ENCODE data around the gene DISC1. TPM values are rescaled to one million over a fixed set of nuclear protein-coding genes. Genes with fewer than 3 reads are reported as not detected.
"Not testable (repeated sequence)": the region's sequence is repeated elsewhere in the genome, so short reads cannot be mapped to it uniquely, and the experiment has no call there.

The DISC1 gene
- total and polyA plus RNA-seq, 2 donors (not counting 3 experiments of a cell fraction or from before 2014, with no cell fraction given) = 3.3 to 14.7 TPM

GRCh38 chr1:231592809-231593208 lies 33.8 kb upstream of the DISC1 start:
- Histone ChIP-seq H3K9me3 (replicated peaks; ENCODE audit: control insufficient read depth, insufficient read depth, low read length) (no peaks in the 10 kb centered on the region), H3K36me3 (ENCODE audit: control insufficient read depth in 2 of 2, extremely low read depth in 1 of 2, insufficient read depth in 2 of 2, low read length in 2 of 2) (no peaks in the 10 kb centered on the region), H3K9me1 (replicated peaks; ENCODE audit: control insufficient read depth, extremely low read depth, insufficient read depth, low read length) (no peaks in the 10 kb centered on the region), H2AFZ (ENCODE audit: low read depth, low read length) (no peak overlapping the region), H3K27me3 (ENCODE audit: control insufficient read depth in 2 of 2, insufficient read depth in 2 of 2, low read length in 2 of 2) (no peaks in the 10 kb centered on the region), H3K79me2 (ENCODE audit: control insufficient read depth, insufficient read depth, low read length) (no peaks in the 10 kb centered on the region), H4K20me1 (replicated peaks; ENCODE audit: control insufficient read depth, extremely low read depth, insufficient read depth, low read length) (no peaks in the 10 kb centered on the region), H3K4me2 (ENCODE audit: insufficient read depth, low read length) (no peak overlapping the region), H3K27ac (ENCODE audit: insufficient read depth, low read depth, low read length) (no peak overlapping the region), H3K4me3 (replicated peaks in 1 of 3; ENCODE audit: insufficient read depth in 1 of 3, low read depth in 1 of 3, low read length in 3 of 3) (no peak overlapping the region), H3K9ac (replicated peaks; ENCODE audit: extremely low read depth, insufficient read depth, low read length) (no peak overlapping the region), H3K4me1 (ENCODE audit: control insufficient read depth, extremely low read depth, insufficient read depth, low read length) (no peaks in the 10 kb centered on the region)
- intact Hi-C loops (cut with micrococcal nuclease) (no loop called here), dilution Hi-C loops (cut with MboI; ENCODE audit: extremely low pct_ligation_motif_present, low sequenced_read_pairs) (no loop called here)
- FAIRE-seq (no peak), DNase-seq (ENCODE audit: low read depth, low spot score) (no peak)
- ChIA-PET CTCF (interaction anchor here (0.9 to 1.8 kb wide), 2 partner anchors 9 to 236 kb away, joined by 3 to 9 read pairs; no protein-coding TSS in a partner anchor), POLR2A (no interaction called here)
- BruUV-seq (replicated peaks) = no TSS peak
- TF ChIP-seq EZH2 (IDR thresholded peaks at IDR 0.05; ENCODE audit: borderline replicate concordance, low read depth, low read length, severe bottlenecking) (no peak), FOS (IDR thresholded peaks at IDR 0.05; ENCODE audit: borderline replicate concordance, insufficient read depth, low read length) (no peak)
- TF ChIP-seq, protein P1, sequence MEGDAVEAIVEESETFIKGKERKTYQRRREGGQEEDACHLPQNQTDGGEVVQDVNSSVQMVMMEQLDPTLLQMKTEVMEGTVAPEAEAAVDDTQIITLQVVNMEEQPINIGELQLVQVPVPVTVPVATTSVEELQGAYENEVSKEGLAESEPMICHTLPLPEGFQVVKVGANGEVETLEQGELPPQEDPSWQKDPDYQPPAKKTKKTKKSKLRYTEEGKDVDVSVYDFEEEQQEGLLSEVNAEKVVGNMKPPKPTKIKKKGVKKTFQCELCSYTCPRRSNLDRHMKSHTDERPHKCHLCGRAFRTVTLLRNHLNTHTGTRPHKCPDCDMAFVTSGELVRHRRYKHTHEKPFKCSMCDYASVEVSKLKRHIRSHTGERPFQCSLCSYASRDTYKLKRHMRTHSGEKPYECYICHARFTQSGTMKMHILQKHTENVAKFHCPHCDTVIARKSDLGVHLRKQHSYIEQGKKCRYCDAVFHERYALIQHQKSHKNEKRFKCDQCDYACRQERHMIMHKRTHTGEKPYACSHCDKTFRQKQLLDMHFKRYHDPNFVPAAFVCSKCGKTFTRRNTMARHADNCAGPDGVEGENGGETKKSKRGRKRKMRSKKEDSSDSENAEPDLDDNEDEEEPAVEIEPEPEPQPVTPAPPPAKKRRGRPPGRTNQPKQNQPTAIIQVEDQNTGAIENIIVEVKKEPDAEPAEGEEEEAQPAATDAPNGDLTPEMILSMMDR (IDR thresholded peaks at IDR 0.05; ENCODE audit: extremely low read depth in 1 of 2, insufficient read depth in 1 of 2, low read depth in 1 of 2, low read length in 2 of 2) = no peak

DNA sequence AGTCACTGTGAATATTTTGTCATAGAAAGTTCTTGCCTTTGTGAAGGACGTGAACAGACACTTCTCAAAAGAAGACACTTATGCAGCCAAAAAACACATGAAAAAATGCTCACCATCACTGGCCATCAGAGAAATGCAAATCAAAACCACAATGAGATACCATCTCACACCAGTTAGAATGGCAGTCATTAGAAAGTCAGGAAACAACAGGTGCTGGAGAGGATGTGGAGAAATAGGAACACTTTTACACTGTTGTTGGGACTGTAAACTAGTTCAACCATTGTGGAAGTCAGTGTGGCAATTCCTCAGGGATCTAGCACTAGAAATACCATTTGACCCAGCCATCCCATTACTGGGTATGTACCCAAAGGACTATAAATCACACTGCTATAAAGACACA lies 33.3 kb upstream of the DISC1 start:
- POLR2A ChIA-PET; BruUV-seq (replicated peaks): not testable (repeated sequence)

More for the DNA sequence above, 33.3 kb upstream of the DISC1 start:
- H3K27ac ChIP-seq (ENCODE audit: insufficient read depth, low read depth, low read length); H3K4me2 ChIP-seq (ENCODE audit: insufficient read depth, low read length); H3K9me1 ChIP-seq (replicated peaks; ENCODE audit: control insufficient read depth, extremely low read depth, insufficient read depth, low read length); H3K9ac ChIP-seq (replicated peaks; ENCODE audit: extremely low read depth, insufficient read depth, low read length); H3K4me1 ChIP-seq (ENCODE audit: control insufficient read depth, extremely low read depth, insufficient read depth, low read length); H3K9me3 ChIP-seq (replicated peaks; ENCODE audit: control insufficient read depth, insufficient read depth, low read length); intact Hi-C loops (cut with micrococcal nuclease); H4K20me1 ChIP-seq (replicated peaks; ENCODE audit: control insufficient read depth, extremely low read depth, insufficient read depth, low read length); FAIRE-seq; H3K4me3 ChIP-seq (replicated peaks in 1 of 3; ENCODE audit: insufficient read depth in 1 of 3, low read depth in 1 of 3, low read length in 3 of 3); H3K27me3 ChIP-seq (ENCODE audit: control insufficient read depth in 2 of 2, insufficient read depth in 2 of 2, low read length in 2 of 2); H3K79me2 ChIP-seq (ENCODE audit: control insufficient read depth, insufficient read depth, low read length); DNase-seq (ENCODE audit: low read depth, low spot score); H3K36me3 ChIP-seq (ENCODE audit: control insufficient read depth in 2 of 2, extremely low read depth in 1 of 2, insufficient read depth in 2 of 2, low read length in 2 of 2); CTCF ChIA-PET; H2AFZ ChIP-seq (ENCODE audit: low read depth, low read length); dilution Hi-C loops (cut with MboI; ENCODE audit: extremely low pct_ligation_motif_present, low sequenced_read_pairs): not testable (repeated sequence)
